Activated gamma-delta T cell (primary cell): ENCODE measurements around the gene PRDM16.

Source experiments
- DNase-seq: peaks from one replicate; lab custom pipeline; 2025; lab: John Stamatoyannopoulos, UW

PRDM16 gene

DNA sequence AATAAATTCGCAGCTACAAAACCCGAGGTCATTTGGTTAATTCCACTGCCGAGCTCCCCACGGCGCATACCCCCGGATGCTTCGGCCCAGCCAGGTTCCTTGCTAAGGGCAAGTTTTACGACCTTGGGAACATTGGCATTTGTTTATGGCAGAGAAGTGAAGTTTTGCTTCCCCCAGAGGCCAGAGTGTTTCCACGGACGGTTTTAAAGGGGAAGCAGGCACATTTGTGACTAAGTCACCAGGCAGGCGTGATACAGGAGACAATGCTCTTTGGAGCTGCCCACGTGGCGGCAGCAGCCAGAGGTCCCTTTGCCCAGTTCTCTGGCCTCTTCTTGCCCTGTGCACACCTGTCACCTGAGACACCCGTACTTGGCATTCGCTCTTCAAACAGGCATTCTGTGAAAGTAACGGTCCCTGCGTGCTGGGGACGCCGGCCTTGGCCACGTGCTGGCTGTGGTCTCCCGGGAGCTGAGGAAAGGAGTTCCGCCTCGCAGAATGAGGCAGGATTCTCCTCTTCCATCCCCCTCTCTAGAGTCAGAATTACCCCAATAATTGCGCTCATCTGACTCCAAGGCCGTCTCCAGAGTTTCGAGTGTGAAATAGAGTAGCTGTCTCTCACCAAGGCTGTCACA lies 138.3 kb downstream of the PRDM16 start:
- no peak for DNase-seq

DNA sequence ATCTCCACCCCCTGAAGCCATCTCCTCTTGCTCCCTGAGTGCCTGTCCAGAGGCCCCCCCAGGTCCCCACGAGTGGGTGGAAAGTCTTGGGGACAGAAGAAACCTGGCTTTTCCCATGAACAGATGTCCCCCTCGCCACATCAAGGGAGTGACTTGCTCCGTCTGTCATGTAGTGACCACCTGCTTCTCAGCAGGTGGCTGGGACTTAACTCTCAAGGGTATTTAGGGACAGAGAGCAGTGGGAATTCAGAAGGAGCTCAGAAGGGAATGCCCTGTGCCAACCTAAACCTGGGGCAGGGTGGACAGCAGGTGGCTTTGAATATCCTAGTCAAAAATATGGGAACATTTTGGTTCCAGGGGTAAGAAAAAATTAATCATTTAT lies 139.8 kb downstream of the PRDM16 start:
- no peak for DNase-seq

DNA sequence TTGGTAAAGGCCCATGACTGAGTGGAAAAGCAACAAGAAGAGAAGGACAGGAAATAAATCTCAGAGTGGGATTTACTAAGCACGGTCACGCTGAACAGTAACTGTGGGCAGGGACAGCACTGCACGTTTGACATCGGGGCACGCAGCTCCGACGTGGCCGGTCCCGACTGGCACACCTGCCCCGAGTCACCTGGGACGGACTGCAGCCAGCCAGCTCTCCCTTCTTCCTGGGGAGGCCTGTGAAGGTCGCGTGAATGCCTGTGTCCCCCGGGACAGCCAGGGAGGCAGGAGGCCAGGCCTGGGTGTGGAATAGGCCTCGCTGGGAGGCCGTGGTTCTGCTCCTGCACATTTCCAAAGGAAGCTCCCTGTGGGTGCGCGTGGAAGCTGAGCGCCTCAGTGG lies 140.2 kb downstream of the PRDM16 start:
- DNase-seq = no peak

DNA sequence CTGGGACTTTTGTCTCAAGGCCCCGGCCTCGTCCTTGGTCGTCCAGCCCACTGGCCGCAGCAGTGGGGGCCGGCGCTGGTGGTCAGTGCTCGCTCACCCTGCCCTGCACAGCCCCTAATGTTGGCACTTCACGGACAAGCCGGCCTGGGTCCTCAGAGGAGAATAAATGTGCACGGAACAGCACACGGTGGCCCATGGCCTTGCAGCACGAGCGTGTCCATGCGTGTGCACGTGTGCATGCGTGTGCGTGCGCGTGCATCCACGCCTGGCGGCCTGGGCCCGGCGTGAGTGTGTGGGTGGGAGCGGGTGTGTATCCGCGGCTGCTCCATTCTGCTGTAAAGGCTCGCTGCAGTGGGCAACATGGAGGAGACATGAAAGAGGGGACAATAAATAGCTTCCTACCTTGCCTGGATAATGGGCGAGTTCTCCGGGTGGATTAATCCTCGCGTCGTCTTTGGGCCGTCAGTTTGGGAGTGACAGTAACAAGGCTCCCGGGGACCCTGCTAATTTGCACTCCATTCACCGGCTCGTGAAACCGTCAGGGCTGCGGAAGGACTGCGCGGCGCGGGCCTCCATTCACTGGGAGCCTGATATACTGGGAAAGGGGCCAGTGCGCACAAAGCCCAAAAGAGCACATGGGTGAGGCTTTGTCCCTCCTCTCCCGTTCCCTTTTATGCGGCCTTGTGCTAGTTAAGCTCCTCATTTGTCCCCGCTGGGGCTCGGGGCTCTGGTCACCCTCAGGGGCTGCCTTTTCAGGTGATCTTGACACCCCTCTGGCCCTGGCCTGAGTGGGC lies 142.8 kb downstream of the PRDM16 start:
- DNase-seq = no peak

DNA sequence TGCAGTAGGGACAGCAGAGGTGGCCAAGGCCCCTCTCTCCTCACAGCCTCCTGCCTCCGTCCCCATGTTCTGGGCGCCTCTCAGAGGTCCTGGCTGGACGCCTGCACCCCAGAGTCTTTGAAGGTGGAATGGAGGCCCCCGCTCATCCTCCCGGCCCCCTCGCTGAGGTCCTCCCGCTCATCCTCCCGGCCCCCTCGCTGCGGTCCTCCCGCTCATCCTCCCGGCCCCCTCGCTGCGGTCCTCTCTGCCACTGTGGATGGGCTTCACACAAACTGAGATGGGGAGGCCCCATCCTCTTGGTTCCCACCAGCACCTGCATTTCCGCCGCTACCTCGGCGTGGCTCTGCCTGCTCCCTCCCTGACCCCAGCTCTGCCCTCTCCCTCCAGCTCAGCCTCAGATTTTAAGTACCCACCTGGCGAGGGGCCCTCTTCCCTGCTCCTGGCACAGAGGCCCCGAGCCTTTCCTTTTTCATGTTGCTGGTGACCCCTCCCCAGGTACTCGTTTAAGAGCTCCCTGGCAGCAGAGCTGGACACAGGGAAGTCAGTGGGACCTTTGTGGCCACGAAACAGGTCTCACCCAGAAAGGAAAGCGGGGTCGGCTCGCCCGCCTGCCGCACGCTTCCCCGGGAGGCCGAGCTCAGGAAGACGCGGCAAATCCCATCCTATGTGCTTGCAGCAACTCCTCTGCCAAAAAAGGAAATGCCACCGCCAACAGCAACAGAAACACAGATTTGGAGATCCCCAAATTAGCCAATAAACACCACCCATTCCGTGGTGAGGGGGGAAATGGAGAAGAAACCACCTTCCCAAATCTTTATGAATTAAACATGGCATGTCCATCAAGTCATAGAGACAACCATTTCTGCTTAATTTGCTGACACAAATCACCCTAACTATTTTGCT lies 143.7 kb downstream of the PRDM16 start:
- no peak for DNase-seq

DNA sequence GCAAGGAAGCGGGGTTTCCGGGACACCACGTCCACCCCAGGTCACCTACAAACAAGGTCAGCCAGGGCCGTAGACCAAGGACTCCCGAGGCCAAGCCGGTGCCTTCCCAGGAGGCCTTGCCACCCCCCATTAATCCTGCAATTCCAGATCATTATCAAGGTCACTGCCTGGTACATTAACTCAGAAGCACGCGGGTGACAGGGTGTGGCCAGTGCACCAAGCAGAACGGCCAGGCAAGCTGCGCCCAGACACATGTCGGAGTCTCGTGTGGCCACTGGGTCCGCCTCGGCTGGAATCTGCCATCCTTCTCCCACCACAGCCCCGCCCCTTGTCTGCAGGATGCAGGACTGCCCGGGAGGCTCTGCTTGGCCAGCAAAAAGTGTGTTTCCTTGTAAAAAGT lies 144.7 kb downstream of the PRDM16 start:
- DNase-seq = no peak

DNA sequence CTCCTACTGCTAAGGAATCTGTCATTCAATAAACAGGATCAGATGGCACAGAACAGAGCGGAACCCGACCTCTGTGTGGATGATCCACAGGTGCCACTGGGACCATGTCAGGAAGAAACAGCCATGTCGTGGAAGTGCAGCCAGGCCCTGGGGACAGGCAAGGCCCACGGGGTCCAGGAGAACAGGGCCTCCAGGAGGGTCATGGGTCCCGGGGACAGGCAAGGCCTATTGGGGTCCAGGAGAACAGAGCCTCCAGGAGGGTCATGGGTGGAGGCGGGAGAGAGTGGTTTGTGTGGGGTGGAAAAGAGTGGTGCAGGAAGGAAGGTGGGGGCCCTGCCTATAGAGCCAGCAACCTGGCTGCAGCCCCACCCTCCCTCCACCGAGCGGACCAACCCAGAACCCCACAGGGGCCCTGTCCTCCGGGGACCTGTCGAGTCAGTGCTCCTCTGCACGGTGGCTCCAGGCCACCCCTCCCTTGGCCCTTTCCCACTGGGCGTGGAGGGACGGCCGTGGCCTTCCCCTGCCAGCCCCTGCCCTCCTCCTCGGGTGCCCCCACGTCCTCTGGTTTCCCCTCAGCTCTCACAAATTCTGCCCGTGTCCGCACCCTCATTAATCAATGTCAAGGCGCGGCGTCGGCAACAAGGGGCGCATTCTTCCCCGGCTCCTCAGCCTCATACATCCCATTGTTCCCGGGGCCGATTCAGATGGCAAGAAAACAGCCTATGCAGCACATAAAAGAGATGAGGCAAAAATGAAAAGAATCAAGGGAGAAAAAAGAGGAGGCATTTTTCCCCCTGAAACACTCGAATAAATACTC lies 146.4 kb downstream of the PRDM16 start:
- DNase-seq = no peak

DNA sequence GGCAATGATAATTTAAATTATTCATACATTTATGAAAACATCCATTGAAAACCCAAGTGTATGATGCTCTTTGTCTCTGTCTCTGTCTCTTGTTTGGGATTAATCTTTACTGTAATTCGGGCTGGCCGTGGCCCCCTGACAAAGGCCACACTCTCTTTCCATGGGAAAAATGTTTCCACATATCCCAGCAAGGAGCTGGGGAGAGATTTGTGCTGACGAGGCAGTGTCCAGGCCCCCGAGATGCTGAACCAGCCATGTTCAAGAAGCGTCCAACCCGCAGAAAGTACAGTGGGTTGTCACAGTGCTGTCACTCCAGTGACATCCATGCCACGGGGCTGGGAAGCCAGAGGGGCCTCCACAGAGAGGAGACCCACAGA lies 147.0 kb downstream of the PRDM16 start:
- DNase-seq = no peak

DNA sequence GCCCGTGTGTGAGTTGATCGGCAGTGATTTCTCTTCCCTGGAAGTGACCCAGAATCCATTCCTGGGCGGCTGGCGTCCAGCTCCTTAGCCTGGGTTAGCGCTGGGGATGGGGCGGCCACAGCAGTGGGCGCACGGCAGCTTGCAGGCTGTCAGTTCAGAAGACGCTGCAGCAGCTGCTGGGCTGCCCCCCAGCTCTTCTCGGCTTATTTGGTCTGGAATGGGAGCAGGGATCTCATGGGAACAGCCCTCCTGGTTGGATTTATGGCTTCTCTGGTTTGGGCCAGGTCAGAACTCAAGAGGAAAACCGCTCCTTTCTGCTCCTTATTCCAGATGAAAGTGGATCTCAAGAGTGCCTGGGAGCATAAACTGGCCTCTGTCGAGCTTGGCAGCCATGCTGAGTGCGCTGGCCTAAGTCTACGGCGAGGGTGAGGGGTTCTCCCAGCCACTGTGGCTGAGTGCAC lies 148.2 kb downstream of the PRDM16 start:
- no peak for DNase-seq

DNA sequence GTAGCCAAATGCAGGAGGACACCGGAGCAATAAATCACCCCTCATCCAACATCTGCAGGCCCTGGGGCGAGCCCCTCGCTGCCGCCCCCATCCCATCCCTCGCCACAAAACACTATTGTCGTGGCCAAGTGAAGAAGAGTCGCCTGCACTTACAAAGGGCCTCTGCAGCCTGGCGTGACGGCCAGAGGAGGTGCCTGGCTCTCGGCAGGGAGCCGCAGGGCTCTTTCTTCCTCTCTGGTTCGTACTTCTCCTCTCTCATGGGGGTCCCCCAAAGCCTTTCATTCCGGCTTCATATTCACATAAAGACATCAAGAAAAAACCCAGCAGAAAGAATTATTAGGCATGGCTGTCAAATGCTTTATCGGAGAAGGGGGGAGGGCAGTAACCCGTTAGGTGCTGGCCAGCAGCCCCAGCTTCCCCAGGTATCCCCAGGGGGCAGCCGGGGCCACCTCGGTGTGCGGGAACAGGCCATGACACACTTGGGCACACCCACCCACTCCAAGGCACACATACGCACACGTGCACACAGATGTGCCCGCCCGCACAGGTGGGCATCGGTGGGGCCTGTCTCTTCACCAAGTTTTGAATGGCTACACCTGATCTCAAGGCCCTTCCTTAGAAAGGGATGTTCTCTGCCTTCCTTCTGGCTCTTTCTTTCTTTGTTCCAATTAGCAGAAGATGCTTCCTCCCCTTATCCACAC lies 149.1 kb downstream of the PRDM16 start:
- no peak for DNase-seq

DNA sequence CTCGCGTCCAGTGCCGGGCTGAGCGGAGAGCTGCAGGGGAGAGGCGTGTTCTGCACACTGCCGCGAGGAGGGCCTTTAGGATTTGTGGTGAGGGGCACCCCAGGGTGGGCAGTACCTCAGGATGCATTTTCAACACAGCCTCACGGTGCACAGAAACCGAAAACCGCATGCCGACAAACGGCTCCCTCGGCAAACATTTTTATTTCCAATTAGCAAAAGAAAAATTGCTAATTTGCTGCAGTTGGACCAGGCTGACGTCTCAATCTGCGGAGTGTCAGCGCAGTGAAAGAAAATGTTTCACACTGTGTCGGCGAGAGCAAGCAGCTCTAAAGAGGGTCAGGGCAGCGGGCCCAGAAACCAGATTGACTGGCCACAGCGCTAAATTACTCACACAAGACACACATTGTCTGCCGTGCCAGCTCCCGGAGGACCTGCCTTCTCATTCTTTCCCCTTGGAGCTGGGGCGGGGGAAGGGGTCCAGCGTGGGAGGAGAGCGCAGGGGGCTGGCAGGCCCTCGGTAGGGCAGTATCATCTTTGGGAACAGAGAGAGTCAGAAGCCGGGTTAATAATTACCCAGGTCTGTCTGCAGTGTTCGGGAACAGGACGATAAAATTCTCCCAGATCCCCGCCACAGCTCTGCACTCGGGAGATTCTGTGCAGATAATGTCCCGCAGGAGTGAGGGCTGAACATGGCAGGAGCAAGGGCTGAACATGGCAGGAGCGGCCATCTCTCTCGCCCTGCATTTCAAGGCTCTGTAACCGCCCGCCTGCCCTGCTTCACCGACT lies 150.2 kb downstream of the PRDM16 start:
- no peak for DNase-seq

DNA sequence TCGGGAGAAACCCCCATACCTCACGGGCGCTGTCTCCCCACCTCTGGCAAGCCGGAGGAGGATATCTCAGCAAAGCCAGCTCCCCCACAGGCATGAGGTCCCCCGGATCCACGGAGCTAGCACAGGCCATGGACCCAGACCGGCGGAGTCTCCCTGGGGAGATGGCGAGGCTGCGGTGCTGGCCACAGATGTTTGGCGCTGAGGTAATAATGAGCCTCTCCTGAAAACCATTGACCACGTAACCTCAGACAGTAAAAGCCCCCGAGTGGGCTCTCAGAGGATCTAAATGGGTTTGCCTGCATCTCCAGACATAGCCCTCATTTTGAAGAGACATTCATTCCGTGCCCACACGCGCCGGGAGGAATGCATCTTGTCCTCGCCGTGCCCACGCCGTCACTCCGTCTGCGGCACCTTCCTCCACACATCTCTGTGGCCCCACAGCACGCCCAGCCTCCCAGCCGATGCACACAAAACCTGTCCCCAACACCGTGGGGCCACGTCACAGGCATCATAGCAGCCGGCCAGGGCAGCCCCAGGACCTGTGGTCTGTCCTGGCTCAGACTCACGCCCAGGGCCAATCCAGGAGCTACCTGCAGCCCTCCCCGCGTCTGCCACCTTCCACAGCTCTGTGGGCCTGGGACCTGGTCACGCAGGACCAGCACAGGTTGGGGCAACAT lies 150.9 kb downstream of the PRDM16 start:
- no peak for DNase-seq

DNA sequence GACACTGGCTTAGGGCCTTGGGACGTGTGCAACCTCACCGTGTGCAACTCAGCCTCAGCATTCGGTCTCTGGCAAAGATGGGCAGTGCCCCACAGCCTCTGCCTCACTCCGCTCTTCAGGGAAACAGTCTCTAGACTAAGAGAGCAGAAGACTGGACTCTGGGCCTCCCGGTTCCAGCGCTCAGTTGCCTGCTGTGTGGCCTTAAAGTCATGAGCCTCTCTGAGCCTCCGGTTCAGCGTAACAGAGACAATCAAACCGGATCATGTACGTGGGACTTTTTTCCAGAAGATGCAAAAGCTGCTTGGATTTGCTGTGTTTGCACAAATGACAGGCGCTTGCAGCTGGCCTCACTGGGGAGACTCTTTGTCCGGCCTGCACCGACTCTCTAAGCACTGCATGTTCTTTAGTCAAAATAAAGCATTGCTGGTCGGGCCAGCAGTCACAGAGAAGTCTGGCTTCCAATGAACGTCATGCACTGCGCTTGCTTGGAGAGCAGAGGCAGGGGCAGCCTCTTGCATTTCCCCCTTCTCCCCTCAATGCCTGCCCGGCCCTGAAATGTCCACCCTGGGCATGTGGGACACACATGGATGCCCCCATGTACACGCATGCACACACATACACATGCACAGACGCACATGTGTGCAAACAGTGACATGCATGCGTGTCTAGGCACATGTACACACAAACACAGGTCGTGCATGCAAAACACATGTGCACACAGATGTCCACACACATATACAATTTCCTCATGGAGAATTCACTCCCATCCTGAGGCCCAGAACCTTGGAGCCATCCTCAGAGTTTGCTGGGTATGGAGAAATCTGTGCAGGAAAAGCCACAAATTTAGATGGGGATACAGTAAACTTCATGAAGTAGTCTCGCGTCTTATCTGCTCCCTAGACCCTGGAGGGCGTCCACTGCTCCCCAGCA lies 152.4 kb downstream of the PRDM16 start:
- DNase-seq = no peak

DNA sequence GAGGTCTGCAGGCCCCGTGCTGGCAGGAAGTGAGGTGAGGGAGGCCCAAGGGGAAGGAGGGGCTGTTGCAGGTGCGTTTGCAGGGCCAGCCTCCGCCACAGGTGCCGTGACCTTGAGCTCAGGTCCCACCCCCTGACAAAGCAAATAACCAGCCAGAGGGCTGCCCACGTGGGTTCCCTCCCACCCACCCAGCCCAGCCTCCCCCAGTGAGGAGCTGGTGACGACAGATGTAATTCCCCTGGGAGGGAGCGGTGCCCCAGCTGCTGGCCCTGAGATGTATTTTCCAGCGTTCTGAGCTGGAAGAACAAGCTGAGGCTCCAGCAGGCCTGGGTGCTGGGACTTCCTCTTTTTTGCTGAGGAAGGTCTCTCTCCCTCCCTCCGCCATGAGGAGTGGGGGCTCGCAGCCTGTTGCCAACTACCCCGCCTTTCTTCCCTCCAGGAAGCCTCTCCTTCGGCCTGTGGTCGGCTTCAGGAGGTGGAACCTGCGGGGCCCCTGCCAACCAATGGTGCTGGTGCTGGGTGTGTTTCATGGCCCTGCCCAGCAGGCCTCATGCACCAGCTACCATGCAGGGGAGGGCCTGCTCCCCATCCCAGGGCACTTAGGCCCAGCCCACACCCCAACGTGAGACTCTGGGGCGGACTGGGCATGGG lies 153.2 kb downstream of the PRDM16 start:
- no peak for DNase-seq

DNA sequence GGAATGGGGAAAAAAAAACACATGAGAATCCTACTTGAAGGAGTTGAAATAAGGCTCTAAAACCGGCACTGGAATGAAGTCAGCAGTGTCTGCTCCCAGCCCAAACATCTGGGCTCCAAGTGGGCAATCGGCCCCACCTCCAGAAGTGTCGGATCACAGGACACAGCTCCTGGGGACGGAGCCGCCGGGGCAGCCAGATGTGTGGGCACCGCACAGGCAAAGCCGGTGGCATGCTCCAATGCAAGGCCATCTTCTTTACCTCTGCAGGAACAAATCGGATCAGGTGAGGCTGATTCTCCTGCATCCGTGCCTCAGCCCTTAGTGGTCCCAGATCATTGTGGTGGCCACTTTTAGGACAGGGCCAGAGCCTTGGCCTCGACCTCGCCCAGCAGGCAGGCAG lies 156.7 kb downstream of the PRDM16 start:
- DNase-seq = no peak

DNA sequence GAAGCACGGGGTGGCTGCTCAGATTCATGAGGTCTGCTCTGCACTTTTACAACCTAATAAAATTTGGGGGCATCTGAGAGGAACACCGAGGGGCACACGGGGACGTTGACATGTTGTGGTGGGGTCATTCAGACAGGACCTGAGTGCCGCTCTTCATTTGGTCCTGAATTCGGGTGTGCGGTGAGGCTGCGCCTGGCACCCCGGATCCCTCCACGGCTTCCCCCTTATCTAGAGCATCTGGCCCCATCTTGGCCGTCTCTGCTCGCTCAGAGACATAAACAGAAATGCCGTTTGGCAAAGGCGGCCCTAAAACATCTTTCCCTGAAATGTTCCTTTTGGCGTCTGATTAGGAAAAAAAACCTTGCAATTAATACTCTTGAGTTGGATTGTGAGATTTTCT lies 157.2 kb downstream of the PRDM16 start:
- no peak for DNase-seq

DNA sequence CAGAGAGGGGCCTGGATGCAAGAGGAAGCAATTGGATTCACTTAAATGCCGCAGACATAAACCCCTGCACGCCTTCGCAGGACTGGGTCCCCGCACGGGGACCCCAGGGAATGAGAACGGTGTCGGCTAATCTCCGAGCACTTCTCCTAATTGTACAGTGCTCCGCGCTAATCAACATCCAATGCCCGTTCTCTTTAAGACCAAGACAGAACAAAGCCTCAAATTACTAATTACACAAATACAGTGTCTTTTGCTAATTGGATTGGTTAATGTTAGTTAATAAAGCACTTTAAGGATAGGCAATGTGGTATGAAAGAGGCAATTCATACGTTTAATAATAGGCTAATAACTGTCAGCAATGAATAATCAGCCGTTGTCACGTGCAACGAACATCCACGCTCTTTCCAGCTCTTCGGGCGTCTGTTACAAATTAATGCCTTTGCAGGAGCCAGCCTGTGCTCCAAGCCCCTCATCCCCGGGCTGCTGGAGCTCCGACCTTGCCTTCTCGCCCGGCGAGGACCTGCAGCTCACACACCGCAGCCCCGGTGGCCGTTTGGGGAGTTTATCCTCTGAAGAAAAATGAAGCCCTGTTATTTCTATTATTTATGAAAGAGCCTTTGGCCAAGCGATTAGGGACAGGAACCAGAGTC lies 157.8 kb downstream of the PRDM16 start:
- no peak for DNase-seq

DNA sequence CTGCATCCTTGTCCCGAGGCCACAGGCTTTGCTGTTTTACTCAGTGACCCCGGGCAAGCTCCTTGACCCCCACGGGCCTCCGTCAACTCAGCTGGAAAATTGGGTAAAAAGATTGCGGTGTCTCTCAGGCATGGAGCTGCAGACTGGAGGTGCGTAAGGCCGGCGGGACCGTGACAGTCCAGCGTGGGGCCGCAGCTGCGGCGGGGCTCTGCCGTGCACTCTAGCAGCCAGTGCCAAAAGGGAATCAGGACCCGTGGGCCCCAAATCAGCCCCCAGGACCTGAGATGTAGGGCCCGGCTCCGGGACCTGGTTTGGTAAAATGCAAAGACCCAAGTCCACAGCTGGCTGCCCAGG lies 158.3 kb downstream of the PRDM16 start:
- no peak for DNase-seq
